ENCODE measurements around the gene CLDND2. TPM values are rescaled to one million over a fixed set of nuclear protein-coding genes. Genes with fewer than 3 reads are reported as not detected.

Gene CLDND2
- total RNA-seq, 3 donors from 2014 or later: 1.3 to 2.1 (median 1.3) TPM

GRCh38 chr19:51317968-51318367, 50.8 kb downstream of the CLDND2 start:
- H3K4me3 ChIP-seq: no peak overlapping the region
- intact Hi-C loops (cut with DNase I, micrococcal nuclease): no loop called here
- DNase-seq: no peak
- no peaks in the 10 kb centered on the region for H3K4me1 ChIP-seq (ENCODE audit: low read depth)
- no peaks in the 10 kb centered on the region for H3K9me3 ChIP-seq
- no peak for TF ChIP-seq CTCF (IDR thresholded peaks at IDR 0.05)
- ATAC-seq: no peak
- no peaks in the 10 kb centered on the region for H3K36me3 ChIP-seq (ENCODE audit: low read depth)

GRCh38 chr19:51317376-51317775, 51.4 kb downstream of the CLDND2 start:
- no peak for ATAC-seq

More at GRCh38 chr19:51317376-51317775, 51.4 kb downstream of the CLDND2 start:
- intact Hi-C loops (cut with DNase I, micrococcal nuclease): no loop called here
- Histone ChIP-seq H3K9me3 (no peaks in the 10 kb centered on the region), H3K36me3 (ENCODE audit: low read depth) (no peaks in the 10 kb centered on the region), H3K4me1 (ENCODE audit: low read depth) (no peaks in the 10 kb centered on the region), H3K4me3 (no peak overlapping the region)
- no peak for TF ChIP-seq CTCF (IDR thresholded peaks at IDR 0.05)
- DNase-seq: no peak

Other genes starting within 250 kb of the CLDND2 start
- gene SIGLEC9, start 244.1 kb downstream of the CLDND2 start, total RNA-seq: 1 to 10 TPM; 1.4 to 3.8 (median 3.2) TPM
- gene SIGLEC7, start 226.7 kb downstream of the CLDND2 start, total RNA-seq: 1 to 10 TPM; 1.2 to 2.5 (median 1.4) TPM
- 1 to 10 TPM; 1.0 to 6.9 (median 6.9) TPM for gene CD33, start 143.9 kb downstream of the CLDND2 start, total RNA-seq
- not detected for gene SIGLECL1, start 117.9 kb downstream of the CLDND2 start, total RNA-seq
- under 1 TPM in 1 of 3 donors, not detected in 2; 0.44 TPM for gene IGLON5, start 57.4 kb downstream of the CLDND2 start, total RNA-seq
- gene VSIG10L, start 26.9 kb downstream of the CLDND2 start, total RNA-seq: 1 to 10 TPM in 2 of 3 donors, under 1 TPM in 1; 0.69 to 3.8 (median 1.6) TPM
- 100 to 1,000 TPM; 113 to 154 (median 130) TPM for gene ETFB, start 2.6 kb downstream of the CLDND2 start, total RNA-seq
- gene NKG7, start 3.7 kb upstream of the CLDND2 start, total RNA-seq: 1 to 10 TPM; 4.3 to 5.9 (median 4.4) TPM
- gene LIM2, start 19.0 kb upstream of the CLDND2 start, total RNA-seq: not detected
- gene C19orf84, start 21.6 kb upstream of the CLDND2 start, total RNA-seq: not detected
- 10 to 100 TPM in 1 of 3 donors, 1 to 10 TPM in 2; 1.3 to 10.8 (median 3.8) TPM for gene SIGLEC10, start 48.6 kb upstream of the CLDND2 start, total RNA-seq
- 1 to 10 TPM in 2 of 3 donors, under 1 TPM in 1; 0.46 to 2.0 (median 1.5) TPM for gene SIGLEC8, start 89.5 kb upstream of the CLDND2 start, total RNA-seq
- gene CEACAM18, start 109.5 kb upstream of the CLDND2 start, total RNA-seq: under 1 TPM in 1 of 3 donors, not detected in 2; 0.58 TPM
- gene SIGLEC12, start 132.8 kb upstream of the CLDND2 start, total RNA-seq: 1 to 10 TPM in 1 of 3 donors, under 1 TPM in 1, not detected in 1; 0.22 to 1.5 TPM
- 1 to 10 TPM in 2 of 3 donors, under 1 TPM in 1; 0.75 to 3.6 (median 2.8) TPM for gene SIGLEC6, start 162.7 kb upstream of the CLDND2 start, total RNA-seq
- 10 to 100 TPM in 1 of 3 donors, 1 to 10 TPM in 2; 9.4 to 13.6 (median 9.8) TPM for gene ZNF175, start 202.3 kb upstream of the CLDND2 start, total RNA-seq

All from mucosa of descending colon (tissue), 3 donors.